ENCODE data around the gene CEP250.
"Not testable (repeated sequence)": the region's sequence is repeated elsewhere in the genome, so short reads cannot be mapped to it uniquely, and the experiment has no call there.

The CEP250 gene

GRCh38 chr20:35551503-35551902 is 96.1 kb downstream of the CEP250 start:
- no peaks in the 10 kb centered on the region for H3K9me3 Mint-ChIP-seq
- H3K36me3 Mint-ChIP-seq (ENCODE audit: low read depth) = peaks cover 27% of the 10 kb centered on the region
- no peaks in the 10 kb centered on the region for H3K27me3 Mint-ChIP-seq (ENCODE audit: low read depth)
- no peak overlapping the region for H3K27ac Mint-ChIP-seq
- no peak for TF ChIP-seq CTCF (IDR thresholded peaks at IDR 0.05; ENCODE audit: unreplicated experiment in 3 of 3)
- H3K4me1 Mint-ChIP-seq = no peaks in the 10 kb centered on the region
- no peak overlapping the region for H3K4me3 Mint-ChIP-seq

GRCh38 chr20:35552914-35553313 is 97.5 kb downstream of the CEP250 start:
- Mint-ChIP-seq H3K27me3 (ENCODE audit: low read depth) (no peaks in the 10 kb centered on the region), H3K36me3 (ENCODE audit: low read depth) (peaks cover 35% of the 10 kb centered on the region), H3K4me1 (no peaks in the 10 kb centered on the region), H3K4me3 (no peak overlapping the region), H3K27ac (no peak overlapping the region), H3K9me3 (no peaks in the 10 kb centered on the region)
- TF ChIP-seq CTCF (IDR thresholded peaks at IDR 0.05; ENCODE audit: unreplicated experiment in 3 of 3) = no peak

- H3K4me1 Mint-ChIP-seq; H3K27ac Mint-ChIP-seq; H3K4me3 Mint-ChIP-seq; H3K27me3 Mint-ChIP-seq (ENCODE audit: low read depth); H3K9me3 Mint-ChIP-seq: not testable (repeated sequence)
- H3K36me3 Mint-ChIP-seq (ENCODE audit: low read depth) = peaks cover 30% of the 10 kb centered on the region
Measured at GRCh38 chr20:35555461-35555860, 100.1 kb downstream of the CEP250 start.

GRCh38 chr20:35555951-35556645 is 100.7 kb downstream of the CEP250 start:
- Mint-ChIP-seq H3K27me3 (ENCODE audit: low read depth) (peaks cover 3% of the 10 kb centered on the region), H3K36me3 (ENCODE audit: low read depth) (peaks cover 30% of the 10 kb centered on the region), H3K4me1 (no peaks in the 10 kb centered on the region), H3K9me3 (no peaks in the 10 kb centered on the region), H3K4me3 (no peak overlapping the region), H3K27ac (no peak overlapping the region)
- no peak for TF ChIP-seq CTCF (IDR thresholded peaks at IDR 0.05; ENCODE audit: unreplicated experiment in 3 of 3)

- Mint-ChIP-seq H3K4me1 (no peaks in the 10 kb centered on the region), H3K27me3 (ENCODE audit: low read depth) (peaks cover 3% of the 10 kb centered on the region), H3K27ac (no peak overlapping the region), H3K4me3 (no peak overlapping the region), H3K9me3 (no peaks in the 10 kb centered on the region), H3K36me3 (ENCODE audit: low read depth) (peaks cover 30% of the 10 kb centered on the region)
- TF ChIP-seq CTCF (IDR thresholded peaks at IDR 0.05; ENCODE audit: unreplicated experiment in 3 of 3) = no peak
Measured at GRCh38 chr20:35556871-35557270, 101.5 kb downstream of the CEP250 start.

GRCh38 chr20:35558451-35558850 is 103.1 kb downstream of the CEP250 start:
- Mint-ChIP-seq H3K4me3 (no peak overlapping the region), H3K4me1 (no peaks in the 10 kb centered on the region), H3K9me3 (no peaks in the 10 kb centered on the region), H3K27ac (no peak overlapping the region), H3K27me3 (ENCODE audit: low read depth) (peaks cover 3% of the 10 kb centered on the region), H3K36me3 (ENCODE audit: low read depth) (peaks cover 30% of the 10 kb centered on the region)
- no peak for TF ChIP-seq CTCF (IDR thresholded peaks at IDR 0.05; ENCODE audit: unreplicated experiment in 3 of 3)

Data from nephron (organoid).